ENCODE data around the gene MYRFL. TPM values are rescaled to one million over a fixed set of nuclear protein-coding genes. Genes with fewer than 3 reads are reported as not detected.

Gene MYRFL
- total RNA-seq, 4 donors from 2014 or later: not detected

DNA sequence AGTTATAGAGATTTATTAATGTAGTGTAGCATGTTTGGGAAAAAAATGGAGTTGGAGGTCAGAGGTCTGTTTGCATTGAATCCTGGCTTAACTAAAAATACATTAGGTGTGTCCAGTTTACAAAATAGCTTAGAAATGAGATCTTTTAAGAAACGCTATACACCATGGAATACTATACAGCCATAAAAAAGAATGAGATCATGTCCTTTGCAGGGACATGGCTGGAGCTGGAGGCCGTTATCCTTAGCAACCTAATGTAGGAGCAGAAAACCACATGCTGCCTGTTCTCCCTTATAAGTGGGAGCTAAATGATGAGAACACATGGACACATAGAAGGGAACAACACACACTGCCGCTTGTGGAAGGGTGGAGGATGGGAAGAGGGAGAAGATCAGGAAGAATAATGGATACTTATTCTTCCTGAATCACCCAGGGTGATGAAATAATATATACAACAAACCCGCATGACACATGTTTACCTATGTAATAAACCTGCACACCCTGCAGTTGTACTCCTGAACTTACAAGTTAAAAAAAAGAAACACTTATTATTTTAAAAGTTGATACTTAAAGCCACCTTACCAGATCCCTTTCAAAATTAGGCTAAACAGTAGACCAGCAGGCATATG is 14.0 kb upstream of the MYRFL start:
- DNase-seq (ENCODE audit: extremely low spot score): no peak
- no peak overlapping the region for H3K4me3 ChIP-seq
- WGBS: 66% methylated on average over 4 of the region's 4 CpGs
- H3K27me3 ChIP-seq: no peaks in the 10 kb centered on the region
- H3K9me3 ChIP-seq: peaks cover 0 to 6% (median 2%) of the 10 kb centered on the region in 4 donors
- peaks cover 0 to 17% (median 8%) of the 10 kb centered on the region in 4 donors for H3K36me3 ChIP-seq
- TF ChIP-seq POLR2A (IDR thresholded peaks at IDR 0.05; ENCODE audit: low read depth) (no peak), POLR2AphosphoS5 (IDR thresholded peaks at IDR 0.05) (no peak), EP300 (IDR thresholded peaks at IDR 0.05) (no peak)
- TF ChIP-seq, protein P1, sequence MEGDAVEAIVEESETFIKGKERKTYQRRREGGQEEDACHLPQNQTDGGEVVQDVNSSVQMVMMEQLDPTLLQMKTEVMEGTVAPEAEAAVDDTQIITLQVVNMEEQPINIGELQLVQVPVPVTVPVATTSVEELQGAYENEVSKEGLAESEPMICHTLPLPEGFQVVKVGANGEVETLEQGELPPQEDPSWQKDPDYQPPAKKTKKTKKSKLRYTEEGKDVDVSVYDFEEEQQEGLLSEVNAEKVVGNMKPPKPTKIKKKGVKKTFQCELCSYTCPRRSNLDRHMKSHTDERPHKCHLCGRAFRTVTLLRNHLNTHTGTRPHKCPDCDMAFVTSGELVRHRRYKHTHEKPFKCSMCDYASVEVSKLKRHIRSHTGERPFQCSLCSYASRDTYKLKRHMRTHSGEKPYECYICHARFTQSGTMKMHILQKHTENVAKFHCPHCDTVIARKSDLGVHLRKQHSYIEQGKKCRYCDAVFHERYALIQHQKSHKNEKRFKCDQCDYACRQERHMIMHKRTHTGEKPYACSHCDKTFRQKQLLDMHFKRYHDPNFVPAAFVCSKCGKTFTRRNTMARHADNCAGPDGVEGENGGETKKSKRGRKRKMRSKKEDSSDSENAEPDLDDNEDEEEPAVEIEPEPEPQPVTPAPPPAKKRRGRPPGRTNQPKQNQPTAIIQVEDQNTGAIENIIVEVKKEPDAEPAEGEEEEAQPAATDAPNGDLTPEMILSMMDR (IDR thresholded peaks at IDR 0.05): no peak
- H3K27ac ChIP-seq (replicated peaks in 1 of 4): no peak overlapping the region
- H3K4me1 ChIP-seq: no peaks in the 10 kb centered on the region
- intact Hi-C loops (cut with DNase I): no loop called here

DNA sequence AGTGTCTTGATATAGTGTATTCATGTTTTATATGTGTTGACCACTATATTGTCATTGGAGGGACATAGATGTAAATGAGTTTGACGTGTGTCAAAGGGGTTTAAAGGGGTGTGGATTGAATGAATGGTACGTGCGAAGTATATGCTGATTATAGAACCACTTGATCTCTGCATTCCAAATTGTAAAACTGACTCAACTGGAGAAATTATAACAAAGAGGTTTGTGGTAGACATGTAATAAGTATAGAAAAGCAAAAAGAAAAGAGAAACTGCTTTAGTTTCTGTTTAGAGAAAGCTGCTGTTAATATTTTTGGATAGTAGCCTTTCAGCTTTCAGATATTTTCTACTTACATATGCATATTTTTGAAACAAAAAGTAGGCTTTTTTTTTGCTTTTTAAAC is 8.9 kb upstream of the MYRFL start:
- 93% methylated on average over 3 of the region's 3 CpGs for WGBS
- H3K36me3 ChIP-seq: peaks cover 0 to 15% (median 2%) of the 10 kb centered on the region in 4 donors
- H3K4me3 ChIP-seq: no peak overlapping the region
- H3K4me1 ChIP-seq: no peaks in the 10 kb centered on the region
- H3K27ac ChIP-seq (replicated peaks in 1 of 4): no peak overlapping the region
- no peak for TF ChIP-seq POLR2A (IDR thresholded peaks at IDR 0.05; ENCODE audit: low read depth)
- no peak for TF ChIP-seq POLR2AphosphoS5 (IDR thresholded peaks at IDR 0.05)
- TF ChIP-seq, protein P1 (IDR thresholded peaks at IDR 0.05): no peak
- no peak for TF ChIP-seq EP300 (IDR thresholded peaks at IDR 0.05)
- intact Hi-C loops (cut with DNase I): no loop called here
- H3K27me3 ChIP-seq: no peaks in the 10 kb centered on the region
- no peaks in the 10 kb centered on the region for H3K9me3 ChIP-seq
- no peak for DNase-seq (ENCODE audit: extremely low spot score)

DNA sequence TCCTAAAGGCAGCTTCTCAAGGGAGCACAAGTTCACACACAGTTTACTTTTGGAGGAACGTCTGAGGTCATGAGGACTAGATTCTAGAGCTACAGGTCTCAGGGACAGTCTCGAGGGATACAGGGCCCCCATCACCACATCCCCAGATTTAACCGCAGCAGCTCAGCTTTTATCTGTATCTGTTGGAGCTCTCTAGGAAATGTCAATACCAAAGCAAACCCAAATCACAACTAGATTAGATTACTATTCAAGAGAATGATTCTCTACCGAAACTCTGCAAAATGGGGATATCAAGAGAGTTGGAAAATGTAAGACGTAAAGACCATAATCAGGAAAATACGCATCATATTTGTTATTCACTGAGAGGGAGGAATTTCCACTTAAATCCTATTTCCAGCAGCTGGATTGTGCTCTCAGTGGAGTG is 4.0 kb upstream of the MYRFL start:
- no peak overlapping the region for H3K4me3 ChIP-seq
- no peak for TF ChIP-seq EP300 (IDR thresholded peaks at IDR 0.05)
- no peak for TF ChIP-seq POLR2AphosphoS5 (IDR thresholded peaks at IDR 0.05)
- no peak for TF ChIP-seq POLR2A (IDR thresholded peaks at IDR 0.05; ENCODE audit: low read depth)
- TF ChIP-seq, protein P1 (IDR thresholded peaks at IDR 0.05): no peak
- DNase-seq (ENCODE audit: extremely low spot score): no peak
- H3K27ac ChIP-seq (replicated peaks in 1 of 4): no peak overlapping the region
- H3K4me1 ChIP-seq: peaks cover 0 to 9% (median 3%) of the 10 kb centered on the region in 4 donors
- intact Hi-C loops (cut with DNase I): no loop called here
- 59% methylated on average over 6 of the region's 6 CpGs for WGBS
- H3K9me3 ChIP-seq: no peaks in the 10 kb centered on the region
- H3K27me3 ChIP-seq: no peaks in the 10 kb centered on the region
- H3K36me3 ChIP-seq: peaks cover 0 to 6% (median 2%) of the 10 kb centered on the region in 4 donors

DNA sequence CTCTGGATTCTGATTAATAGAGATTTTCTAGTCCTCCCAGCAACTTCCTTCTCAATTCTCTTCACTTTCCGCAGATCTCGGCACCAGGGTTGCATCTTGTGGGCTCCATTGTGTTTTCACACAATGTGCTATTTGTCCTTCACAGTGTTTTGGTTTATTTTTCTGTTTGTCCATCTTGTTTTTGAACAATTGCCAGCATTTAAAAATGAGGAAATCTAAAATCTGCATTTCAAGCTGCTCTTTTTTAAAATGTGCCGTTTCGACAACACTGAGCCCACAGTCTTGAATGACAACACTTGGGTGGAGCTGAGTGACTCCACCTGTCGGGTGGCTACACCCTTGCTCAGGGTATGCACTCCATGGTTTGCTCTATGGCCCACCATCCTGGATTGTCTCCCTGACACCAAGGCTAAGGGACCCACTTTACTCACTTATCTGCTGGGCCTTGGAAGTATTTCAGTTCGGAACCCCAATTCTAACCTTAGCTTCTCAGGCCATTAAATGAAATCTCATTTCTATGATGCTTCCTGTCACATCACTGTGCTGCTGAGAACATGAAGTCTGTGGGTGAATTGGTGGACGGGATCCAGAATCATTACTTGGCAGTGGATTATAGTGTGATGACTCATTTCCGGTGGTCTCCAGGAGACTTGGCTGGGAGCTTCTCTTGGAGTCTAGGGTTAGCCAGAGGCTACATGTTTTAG is 3.4 kb upstream of the MYRFL start:
- peaks cover 0 to 9% (median 3%) of the 10 kb centered on the region in 4 donors for H3K4me1 ChIP-seq
- H3K27me3 ChIP-seq: no peaks in the 10 kb centered on the region
- WGBS: 44% methylated on average over 8 of the region's 8 CpGs
- intact Hi-C loops (cut with DNase I): no loop called here
- H3K36me3 ChIP-seq: peaks cover 0 to 5% (median under 1%) of the 10 kb centered on the region in 4 donors
- H3K27ac ChIP-seq (replicated peaks in 1 of 4): no peak overlapping the region
- DNase-seq (ENCODE audit: extremely low spot score): no peak
- no peak overlapping the region for H3K4me3 ChIP-seq
- TF ChIP-seq POLR2A (IDR thresholded peaks at IDR 0.05; ENCODE audit: low read depth): no peak
- no peak for TF ChIP-seq EP300 (IDR thresholded peaks at IDR 0.05)
- no peak for TF ChIP-seq POLR2AphosphoS5 (IDR thresholded peaks at IDR 0.05)
- TF ChIP-seq, protein P1 (IDR thresholded peaks at IDR 0.05): no peak
- no peaks in the 10 kb centered on the region for H3K9me3 ChIP-seq
